NCI-H1105 (cell line): ENCODE results near the gene UBA3.

ENCODE experiments used
- DNase-seq: peaks from one replicate; lab custom pipeline; 2025; lab: John Stamatoyannopoulos, UW

UBA3 gene

DNA sequence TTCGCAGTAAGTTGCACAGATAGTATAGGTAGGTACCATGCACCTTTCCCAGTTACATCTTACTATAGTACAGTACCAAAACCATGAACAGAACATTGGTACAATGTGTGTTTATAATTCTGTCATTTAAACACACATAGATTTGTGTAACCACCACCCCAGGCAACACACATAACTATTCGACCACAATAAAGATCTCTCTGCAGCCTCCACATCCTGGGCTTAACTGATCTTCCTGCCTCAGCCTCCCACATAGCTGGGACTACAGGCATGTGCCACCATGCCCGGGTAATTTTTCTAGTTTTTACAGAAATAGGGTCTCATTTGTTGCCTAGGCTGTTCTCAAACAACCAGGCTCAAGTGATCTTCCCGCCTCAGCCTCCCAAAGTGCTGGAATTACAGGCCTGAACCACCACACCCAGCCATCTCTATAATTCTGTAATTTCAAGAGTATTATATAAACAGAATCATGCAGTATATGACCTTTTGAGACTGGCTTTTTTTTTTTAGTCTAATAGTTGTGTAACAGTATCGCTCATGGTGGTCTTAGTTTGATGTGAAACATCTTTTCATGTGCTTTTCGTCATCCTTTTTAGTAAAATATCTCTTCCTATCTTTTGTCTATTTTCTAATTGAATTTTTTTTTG is 14.7 kb downstream of the UBA3 start:
- DNase-seq, result no peak

DNA sequence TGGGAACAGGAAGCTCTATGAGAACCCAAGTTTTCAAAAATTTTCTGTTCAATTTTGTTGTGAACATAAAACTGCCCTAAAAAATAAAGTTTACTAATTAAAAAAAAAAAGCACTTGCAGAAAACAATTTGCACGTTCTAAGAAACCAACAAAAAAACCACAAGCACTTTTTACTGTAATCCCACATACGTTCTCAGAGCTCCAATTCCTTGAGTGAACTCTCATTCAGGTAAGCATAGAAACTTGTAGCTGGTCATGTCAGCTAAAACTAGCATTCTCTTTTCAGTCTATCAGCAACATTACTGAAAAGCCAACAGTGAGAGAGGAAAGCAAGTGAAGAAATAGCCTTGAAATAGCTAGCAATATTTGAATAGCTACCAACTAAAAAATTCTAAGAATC is 16.5 kb downstream of the UBA3 start:
- DNase-seq, result no peak

DNA sequence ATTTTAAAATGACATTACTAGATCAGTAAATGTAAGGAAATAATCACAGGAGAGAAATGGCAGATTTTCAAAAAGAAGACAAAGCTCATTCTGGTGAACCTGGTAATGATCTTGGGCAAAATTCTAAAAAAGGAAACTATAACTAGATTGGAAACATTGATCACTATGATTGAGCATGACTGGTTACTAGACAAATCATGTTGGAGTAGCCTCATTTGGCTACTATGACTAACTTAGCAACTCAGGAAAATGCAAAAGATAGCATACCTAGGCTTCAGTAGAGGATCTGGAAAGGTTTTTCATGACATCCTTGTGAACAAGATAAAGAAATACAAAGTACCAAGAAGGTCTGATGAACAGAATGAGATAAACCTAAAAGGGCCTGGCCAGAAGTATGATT is 20.5 kb downstream of the UBA3 start:
- DNase-seq, result no peak

DNA sequence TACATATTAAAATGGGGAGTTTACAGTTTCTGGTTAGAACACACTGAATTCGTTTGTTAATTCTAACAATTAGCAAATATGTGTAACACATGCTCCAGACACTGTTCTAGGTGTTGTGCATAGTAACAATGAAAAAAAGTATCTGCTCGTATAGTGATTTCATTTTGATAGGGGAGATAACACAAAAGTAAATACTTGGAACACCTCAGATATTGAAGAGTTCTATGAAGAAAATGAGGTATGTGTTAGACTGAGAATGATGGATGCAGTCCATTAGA is 21.3 kb downstream of the UBA3 start:
- no peak for DNase-seq

DNA sequence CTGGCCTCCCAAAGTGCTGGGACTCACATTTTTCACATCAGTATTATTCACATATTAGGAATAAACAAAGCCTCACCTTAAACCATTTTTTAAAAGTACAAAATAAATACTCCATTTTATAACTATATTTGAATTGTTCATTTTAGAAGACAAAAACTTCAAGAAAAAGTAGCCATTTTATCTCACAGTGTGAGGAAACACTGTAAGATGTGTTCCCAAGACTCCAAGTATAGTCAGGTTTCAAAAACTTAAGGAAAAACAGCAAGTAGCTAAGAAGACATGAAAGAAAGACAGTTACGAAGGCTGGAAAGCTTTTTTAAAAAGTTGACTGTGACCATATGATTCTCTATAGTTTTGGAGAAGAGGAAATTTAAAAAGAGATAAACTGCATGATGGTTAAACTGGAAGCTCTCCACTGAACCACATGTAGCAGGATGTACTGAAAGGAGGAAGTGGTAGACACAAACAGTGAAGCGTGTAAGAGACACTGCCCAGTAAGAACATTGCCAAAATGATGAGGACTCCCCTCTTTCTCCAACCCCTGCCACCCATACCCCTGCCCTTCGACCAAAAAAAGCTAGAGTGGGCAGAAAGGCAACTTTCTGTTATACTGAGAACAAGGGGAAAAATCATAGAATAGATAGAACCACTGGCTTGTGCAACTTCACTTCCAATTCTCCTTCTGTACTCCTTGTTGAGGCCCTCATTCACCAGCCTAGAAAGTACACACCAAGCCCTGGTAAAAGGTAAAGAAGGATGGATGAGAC is 21.8 kb downstream of the UBA3 start:
- no peak for DNase-seq

DNA sequence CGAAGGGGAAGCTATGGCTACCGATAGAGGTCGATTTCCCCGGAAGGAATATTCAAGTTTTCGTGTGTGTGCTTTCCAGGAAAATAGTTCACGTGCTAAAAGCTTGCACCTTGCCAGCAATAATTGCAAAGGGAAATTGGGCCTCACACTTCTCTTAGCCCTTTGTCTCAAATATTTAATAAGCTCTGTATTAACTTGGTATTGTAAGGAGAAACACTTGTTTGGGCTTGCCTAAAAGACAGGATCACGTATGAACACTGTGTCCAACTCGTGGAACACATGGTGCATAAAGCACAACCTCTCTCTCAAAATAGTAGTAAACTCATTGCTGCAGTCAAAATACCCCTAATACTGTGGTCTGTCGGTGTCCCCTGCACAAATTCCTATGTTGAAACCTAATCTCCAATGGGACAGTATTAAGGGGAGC is 27.7 kb downstream of the UBA3 start:
- DNase-seq, result no peak

DNA sequence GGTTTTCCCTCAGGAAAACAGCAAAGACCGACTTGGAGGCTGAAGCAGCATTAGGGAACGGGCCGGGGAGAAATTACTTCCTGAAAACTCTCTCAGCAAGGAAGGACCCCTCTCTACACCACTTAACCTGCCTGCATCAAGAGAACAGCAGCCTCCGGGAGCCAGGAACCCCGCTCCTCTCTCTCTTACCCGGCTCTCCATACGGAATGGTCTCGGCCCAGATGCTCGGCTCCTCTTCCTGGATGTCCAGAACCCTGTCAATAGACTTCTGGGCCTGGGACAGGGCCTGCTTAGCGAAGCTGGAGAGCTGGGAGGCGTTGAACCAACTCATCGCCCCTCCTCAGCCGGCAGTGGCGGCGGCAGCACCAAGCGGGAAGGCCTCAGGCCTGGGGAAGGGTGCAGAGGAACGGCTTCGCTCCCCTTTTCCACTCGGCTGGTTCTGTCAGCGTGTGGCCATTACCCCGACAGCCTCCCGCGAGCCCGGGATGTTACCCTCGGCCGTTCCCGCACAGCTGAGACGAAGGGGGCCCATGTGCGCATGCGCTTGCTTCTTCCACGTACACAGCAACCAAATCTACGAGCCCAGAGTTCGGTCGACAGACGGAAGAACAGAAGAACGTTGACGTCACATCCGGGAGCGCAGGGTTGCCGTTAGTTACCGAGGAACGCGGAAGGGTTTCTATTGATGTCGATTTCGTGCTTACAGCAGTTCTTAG is 28.3 kb downstream of the UBA3 start, which contains the start of gene TMF1:
TSS of gene TMF1 (minus strand) at position 578 of the 716 bp plus-strand sequence. CDS start at position 331, 247 bp downstream.
- DNase-seq, result no peak

DNA sequence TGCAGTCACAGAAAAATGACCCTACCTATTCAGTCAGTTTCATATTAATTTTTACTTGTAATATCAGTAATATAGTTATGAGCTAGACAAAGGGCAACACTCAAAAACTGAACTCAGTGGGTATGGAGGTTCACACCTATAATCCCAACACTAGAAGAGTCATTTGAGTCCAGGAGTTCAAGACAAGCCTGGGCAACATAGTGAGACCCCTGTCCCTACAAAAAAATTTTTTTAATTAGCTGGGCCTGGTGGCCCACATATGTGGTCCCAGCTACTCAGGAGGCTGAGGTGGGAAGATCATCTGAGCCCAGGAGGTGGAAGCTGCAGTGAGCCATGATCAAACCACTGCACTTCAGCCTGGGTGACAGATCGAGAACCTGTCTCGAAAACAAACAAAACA is 31.2 kb downstream of the UBA3 start:
- DNase-seq, result no peak

DNA sequence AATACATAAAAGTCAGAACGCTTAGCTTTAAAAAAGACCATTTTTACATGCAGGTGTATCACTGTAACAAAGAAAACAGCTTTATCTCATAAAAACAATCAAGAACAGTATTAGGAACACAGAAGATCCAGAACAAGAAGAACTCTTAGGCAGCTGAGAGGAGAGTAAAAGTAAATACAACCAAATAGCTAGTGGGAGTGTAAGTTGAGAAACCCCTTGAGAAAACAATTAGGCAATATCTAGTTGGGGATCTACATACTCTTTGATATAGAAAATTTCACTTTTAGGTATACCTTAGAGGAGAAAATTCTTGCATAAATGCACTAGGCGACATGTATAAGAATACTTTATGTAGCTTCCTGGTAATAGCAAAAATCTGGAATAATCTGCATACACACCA is 35.6 kb downstream of the UBA3 start:
- no peak for DNase-seq

DNA sequence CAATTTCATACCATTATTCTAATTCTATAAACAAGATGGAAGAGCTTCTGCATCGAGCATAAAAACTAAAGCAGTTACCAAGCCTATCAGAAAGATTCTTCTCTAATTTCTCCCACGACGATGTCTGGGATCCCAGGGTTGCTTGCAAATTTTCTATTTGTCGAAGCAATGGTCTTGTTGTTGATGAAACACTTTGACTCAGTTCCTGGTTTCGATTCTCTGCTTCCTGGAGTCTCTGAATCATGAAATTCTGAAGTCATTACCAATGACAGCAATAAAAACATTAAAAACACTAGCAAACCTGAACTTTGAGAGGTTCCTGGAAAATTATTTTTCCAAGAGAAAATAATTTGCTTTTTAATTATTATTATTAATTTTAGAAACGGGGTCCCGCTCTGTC is 46.7 kb downstream of the UBA3 start:
- DNase-seq, result no peak

DNA sequence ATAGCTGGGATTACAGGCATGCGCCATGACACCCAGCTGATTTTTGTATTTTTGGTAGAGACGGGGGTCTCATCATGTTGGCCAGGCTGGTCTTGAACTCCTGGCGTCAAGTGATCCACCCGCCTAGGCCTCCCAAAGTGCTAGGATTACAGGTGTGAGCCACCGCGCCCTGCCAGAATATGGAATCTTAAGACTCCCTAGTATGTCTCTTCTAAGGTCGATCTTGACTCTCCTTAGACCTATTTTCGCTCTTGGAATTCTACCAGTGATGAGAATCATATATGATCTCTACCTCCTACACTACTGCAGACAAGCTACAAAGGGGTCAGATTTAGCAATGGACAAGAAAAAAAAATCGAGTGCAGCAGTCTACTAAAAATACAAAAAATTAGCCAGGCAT is 47.4 kb downstream of the UBA3 start:
- DNase-seq, result no peak

DNA sequence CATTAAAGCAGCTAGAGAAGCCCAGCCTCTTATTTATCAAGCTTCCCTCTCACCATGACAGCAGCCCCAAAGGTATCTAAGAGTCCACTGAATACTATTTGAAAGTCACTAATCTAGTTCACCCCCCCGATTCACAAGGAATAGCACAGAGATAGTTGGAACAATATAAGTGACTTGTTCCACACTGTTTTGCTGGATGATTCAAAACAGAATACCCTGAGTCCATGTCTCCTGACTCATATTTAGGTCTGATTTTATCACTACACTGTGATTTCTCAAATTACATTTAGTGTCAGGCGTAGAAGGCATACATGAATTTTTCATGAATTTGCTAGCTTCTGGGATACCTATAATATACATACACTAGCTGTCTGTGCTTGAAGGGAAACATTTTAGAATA is 48.0 kb downstream of the UBA3 start:
- DNase-seq, result no peak

DNA sequence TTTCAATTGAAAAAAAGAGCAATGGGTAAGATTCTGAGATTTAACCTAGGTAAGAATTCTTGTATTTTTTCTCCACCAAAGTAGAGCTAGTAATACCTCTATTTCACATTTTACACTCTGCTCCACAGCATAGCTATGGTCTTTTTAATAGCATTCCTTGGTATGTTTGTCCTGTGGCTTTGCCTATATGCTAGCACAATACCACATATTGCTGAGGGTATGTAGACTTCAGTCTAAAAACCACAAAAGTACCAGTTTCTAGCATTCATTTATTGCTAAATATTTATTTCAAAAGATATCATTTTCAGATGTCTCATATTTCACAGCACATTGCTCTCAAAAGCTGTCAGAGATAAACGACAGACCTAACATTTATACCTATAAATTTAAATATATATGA is 48.5 kb downstream of the UBA3 start:
- no peak for DNase-seq

DNA sequence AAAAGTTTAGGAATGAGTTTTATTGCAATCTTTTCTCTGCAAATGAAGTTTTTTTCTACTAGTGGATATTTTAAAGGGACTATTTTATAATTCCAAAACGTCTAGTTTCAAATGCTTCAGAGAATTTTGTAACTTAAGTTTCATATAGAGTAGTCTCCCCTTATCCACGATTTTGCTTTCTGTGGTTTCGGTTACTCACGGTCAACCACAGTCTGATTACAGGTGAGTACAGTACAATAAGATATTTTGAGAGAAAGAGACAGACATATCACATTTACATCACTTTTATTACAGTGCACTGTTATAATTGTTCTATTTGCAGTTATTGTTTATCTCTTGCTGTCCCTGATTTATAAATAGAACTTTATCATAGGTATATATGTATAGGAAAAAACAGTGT is 59.3 kb downstream of the UBA3 start:
- DNase-seq, result no peak

DNA sequence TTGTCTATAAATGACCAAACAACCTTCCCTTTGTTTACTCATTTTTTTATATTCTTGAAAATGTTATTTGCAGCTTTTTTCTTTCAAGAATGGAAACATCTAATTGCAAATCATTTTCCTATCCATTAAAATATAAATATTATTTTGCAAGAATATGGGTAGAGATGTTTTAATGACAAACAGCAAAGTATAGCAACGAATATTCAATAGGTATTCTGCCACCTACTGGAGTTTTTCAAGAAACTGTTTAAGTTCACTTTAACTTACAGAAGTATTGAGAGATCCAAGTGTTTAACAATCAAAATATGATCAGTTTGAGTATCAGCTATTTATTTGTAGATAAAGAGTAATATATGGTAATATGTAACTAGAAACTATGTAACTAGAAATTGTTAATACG is 59.7 kb downstream of the UBA3 start:
- DNase-seq, result no peak

DNA sequence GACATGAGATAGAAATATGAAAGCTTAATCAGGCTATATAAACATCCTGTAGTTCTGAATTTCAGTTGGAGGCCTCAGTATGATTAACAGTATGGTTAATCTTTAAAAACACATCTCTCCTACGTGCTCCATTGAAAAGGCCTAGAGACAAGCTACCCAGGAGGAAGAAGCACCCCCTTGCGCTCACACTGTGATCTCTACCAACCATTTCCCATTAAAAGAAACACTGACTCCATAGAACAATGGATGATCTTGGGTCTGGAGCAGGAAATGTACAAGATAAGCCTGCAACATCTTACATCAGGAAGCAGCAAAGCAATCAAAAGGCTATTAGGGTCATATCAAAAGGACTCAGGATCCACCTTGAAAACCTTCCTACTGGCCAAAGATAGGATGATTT is 63.3 kb downstream of the UBA3 start:
- no peak for DNase-seq

DNA sequence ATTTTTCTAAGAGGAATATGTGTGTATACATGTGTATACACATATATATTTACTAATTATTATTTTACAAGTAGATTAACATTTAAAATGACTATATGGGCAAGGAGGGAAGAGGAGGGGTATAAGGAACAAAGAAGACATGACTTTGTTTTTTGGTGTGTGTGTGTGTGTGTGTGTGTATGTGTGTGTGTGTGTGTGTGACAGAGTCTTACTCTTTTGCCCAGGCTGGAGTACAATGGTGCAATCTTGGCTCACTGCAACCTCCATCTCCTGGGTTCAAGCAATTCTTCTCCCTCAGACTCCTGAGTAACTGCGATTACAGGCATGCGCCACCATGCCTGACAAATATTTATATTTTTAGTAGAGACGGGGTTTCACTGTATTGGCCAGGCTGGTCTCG is 64.1 kb downstream of the UBA3 start:
- DNase-seq, result no peak

DNA sequence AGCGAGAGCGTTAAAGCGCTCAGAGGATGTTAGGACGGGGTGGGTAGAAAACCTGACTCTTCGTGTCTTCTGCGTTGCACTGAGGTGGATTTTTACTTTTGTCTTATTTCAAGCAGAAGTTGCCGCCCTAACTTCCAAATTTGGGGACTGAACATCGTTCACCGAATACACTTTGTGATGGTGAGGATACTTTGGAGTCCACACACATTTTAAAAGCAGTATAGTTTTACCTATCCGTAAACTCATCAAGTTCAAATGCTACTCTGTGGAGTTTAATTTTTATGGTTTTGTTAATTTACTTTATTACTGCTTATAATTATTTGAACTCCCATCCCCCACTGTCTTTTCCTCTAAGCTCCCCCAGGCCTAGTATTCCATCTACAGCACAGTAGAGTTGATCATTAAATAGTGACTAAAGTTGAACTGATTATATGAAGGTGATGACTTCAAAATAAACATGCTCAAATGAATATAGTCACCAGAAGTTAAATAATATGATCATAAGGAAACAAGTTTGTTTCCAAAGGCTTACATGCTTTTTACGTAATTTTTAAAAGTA is 66.1 kb downstream of the UBA3 start:
- DNase-seq, result no peak

DNA sequence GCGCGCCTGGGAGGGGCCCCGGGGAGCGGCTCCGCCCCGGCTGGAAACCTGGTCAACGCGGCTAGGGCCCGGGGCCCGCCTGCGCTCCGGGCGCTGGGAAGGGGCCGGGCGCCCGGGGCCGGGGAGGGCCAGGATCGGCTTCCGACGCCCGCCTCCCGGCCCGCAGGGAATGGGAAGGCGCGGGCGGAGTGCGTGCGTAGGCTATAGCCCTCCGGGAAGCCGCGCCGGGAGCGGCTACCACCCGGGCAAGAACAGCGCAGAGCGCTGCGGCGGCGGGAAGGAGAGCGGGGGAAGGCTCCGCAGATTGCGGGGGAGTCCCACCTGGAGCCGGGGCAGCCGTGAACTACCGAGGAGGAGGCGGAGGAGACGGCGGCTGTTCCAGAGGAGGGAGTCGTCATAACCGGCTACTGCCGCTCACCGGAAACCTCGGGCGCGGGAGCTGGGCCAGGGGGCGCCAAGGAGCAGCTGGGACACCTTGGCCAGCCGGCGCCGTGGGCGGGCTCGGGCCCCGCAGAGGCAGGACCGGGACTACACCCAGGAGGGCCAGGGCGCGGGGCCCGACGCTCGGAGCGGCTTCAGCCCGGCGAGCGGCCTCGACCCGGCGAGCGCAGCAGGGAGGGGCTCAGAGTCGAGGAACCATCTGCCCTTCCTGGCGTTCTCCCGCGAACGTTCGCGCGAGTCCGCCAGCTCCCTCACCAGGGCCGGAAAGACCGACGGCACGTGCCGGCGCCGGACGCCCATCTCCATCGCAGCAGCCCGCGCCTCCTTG is 66.7 kb downstream of the UBA3 start, which contains the start of gene EOGT:
TSS of gene EOGT (minus strand) at position 432 of the 769 bp plus-strand sequence. CDS start 3,838 bp downstream, outside the sequence.
- DNase-seq, result peak; percentile 51

DNA sequence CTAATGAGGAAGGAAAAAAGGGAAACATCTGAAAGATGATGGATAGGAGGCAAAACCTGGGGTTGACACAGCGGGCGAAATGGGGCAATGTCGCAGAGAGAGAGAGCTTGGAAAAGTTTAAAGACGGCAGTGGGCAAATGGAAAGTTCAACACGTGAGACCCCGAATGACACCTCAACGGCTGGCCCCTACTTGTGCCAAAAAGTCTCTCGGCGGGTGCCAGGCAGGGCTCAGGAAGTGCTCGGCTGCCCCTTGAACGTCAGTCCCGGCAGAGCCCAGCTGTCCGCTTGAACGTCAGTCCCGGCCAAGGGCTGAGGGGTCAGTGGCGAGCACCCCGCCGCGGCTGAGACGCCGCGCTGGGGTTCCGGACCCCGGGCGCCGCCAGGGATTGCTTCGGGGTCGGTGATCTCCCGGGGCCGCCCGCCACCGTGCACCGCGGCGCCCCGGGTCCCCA is 67.3 kb downstream of the UBA3 start:
- no peak for DNase-seq

DNA sequence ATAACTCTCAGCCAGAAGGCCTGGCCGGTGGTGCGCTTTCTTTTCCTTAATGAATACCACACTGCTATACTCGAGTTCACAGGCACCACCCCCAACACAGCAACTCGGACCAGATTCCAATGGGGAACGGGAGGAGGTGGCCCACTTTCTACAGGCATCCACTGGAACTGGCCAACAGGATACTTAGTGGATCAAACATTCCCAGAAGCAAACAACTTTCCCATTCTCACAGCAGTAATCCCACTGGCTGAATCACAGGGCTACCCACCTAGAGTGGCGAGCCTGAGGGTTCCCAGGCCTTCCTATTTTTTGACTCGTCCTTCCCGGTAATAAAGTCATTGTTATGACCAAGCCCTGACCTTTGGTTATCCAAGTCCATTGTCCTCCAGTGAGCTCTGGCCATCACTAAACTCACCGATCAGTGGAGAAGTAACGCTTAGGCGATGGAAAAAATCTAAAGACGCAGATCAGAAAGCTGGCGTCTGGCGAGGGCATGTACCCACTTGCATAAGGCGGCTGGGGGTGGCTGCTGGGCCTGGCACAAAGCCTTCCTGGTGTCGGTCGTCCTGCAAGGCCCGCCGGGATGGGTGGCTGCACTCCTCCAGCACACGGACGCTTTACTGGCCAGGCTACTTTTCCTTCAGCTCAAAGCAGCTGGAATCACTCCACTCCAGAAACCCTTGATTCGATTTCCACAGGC is 67.9 kb downstream of the UBA3 start:
- no peak for DNase-seq
